HG02970 (cell line): ENCODE measurements around the gene ACAP3.

Experiments used
- ATAC-seq: cut with Tn5 transposase; IDR thresholded peaks from one replicate; pipeline ENCODE4 v1.9.1; 2021; ENCODE audit warnings: mild to moderate bottlenecking, moderate library complexity, moderate number of reproducible peaks; ENCODE audit not compliant: unreplicated experiment, low FRiP score

The ACAP3 gene

DNA sequence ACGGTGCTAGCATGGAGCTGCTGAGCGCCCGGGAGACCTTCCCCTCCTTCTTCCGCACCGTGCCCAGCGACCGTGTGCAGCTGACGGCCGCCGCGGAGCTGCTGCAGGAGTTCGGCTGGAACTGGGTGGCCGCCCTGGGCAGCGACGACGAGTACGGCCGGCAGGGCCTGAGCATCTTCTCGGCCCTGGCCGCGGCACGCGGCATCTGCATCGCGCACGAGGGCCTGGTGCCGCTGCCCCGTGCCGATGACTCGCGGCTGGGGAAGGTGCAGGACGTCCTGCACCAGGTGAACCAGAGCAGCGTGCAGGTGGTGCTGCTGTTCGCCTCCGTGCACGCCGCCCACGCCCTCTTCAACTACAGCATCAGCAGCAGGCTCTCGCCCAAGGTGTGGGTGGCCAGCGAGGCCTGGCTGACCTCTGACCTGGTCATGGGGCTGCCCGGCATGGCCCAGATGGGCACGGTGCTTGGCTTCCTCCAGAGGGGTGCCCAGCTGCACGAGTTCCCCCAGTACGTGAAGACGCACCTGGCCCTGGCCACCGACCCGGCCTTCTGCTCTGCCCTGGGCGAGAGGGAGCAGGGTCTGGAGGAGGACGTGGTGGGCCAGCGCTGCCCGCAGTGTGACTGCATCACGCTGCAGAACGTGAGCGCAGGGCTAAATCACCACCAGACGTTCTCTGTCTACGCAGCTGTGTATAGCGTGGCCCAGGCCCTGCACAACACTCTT, 24.5 kb upstream of the ACAP3 start:
- no peak for ATAC-seq

DNA sequence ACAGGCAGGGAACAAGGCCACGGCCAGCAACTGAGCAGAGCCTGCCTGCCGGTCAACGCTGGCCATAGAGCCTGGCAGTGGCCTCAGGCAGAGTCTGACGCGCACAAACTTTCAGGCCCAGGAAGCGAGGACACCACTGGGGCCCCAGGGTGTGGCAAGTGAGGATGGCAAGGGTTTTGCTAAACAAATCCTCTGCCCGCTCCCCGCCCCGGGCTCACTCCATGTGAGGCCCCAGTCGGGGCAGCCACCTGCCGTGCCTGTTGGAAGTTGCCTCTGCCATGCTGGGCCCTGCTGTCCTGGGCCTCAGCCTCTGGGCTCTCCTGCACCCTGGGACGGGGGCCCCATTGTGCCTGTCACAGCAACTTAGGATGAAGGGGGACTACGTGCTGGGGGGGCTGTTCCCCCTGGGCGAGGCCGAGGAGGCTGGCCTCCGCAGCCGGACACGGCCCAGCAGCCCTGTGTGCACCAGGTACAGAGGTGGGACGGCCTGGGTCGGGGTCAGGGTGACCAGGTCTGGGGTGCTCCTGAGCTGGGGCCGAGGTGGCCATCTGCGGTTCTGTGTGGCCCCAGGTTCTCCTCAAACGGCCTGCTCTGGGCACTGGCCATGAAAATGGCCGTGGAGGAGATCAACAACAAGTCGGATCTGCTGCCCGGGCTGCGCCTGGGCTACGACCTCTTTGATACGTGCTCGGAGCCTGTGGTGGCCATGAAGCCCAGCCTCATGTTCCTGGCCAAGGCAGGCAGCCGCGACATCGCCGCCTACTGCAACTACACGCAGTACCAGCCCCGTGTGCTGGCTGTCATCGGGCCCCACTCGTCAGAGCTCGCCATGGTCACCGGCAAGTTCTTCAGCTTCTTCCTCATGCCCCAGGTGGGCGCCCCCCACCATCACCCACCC, 23.6 kb upstream of the ACAP3 start, which contains the start of gene TAS1R3:
TAS1R3 (plus strand) TSS at position 213 of the 898 bp plus-strand sequence; CDS start at position 279, 66 bp downstream.
- ATAC-seq: no peak

DNA sequence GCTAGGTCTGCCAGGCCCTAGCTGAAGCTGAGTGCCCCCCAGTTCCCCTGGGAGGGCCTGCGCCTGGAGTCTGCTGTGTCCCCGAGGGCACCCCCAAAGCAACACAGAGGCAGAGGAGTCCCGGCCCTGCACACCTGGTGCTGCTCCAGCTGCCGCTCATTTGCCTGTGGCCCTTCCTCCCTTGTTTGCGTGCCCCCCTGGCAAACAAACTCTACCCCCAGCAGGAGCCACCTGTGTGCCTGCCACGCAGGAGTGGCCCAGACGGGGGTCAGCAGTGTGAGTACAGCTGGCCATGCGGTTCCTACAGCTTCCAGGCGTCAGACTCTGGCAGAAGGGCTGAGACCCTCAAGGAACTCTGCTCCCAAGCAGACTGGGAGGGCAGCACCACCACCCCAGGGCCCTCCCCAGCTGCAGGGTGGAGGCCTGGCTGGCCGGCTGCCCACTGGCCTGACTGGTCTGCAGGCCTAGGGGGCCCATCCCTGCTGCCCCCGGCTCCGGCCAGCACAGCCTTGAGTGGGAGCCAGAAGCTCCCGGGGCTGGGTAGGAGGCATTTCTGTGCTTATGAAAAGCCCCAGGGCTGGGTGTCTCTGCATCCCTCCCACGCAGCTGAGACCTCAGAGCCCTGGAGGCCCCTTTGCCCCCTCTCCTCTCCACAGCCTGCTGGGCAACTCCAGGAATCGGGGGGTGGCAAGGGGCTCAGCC, 22.8 kb upstream of the ACAP3 start:
- no peak for ATAC-seq

DNA sequence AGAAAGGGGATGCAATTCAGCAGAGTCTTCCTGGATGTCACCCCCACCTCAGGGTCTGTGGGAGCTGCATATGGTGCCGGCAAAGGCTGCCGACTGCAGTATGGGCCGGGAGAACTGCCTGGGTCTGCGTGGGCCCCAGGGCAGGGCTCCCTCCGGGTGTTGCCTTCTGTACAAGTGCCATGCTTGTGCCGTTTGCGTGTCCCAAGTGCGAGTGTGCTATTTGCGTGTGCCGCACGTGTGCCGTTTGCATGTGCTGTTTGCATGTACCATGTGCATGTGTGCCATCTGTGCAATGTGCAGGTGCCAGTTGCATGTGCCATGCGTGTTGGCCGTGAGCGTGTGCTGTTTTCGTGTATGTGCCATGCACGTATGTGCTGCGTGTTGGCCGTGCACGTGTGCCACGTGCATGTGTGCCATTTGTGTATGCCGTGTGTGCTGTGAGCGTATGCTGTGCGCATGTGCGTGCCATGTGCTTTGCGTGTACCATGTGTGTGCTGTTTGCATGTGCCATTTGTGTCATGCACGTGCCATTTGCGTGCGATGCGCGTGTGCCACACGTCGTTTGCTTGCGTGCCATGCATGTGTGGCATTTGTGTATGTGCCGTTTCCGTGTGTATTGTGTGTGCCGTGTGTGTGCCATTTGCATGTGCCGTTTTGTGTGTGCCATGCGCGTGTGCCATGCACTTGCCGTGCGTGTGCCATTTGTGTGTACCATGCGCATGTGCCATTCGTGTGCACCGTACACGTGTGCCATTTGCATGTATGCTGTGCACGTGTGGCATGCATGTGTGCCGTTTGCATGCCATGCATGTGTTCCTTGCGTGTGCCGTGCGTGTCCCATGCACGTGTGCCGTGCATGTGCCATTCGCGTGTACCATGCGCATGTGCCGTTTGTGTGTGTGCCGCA, 21.8 kb upstream of the ACAP3 start:
- ATAC-seq: no peak

DNA sequence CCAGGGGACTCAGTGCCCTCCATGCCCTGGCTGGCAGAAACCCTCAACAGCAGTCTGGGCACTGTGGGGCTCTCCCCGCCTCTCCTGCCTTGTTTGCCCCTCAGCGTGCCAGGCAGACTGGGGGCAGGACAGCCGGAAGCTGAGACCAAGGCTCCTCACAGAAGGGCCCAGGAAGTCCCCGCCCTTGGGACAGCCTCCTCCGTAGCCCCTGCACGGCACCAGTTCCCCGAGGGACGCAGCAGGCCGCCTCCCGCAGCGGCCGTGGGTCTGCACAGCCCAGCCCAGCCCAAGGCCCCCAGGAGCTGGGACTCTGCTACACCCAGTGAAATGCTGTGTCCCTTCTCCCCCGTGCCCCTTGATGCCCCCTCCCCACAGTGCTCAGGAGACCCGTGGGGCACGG, 20.5 kb upstream of the ACAP3 start:
- ATAC-seq: no peak

DNA sequence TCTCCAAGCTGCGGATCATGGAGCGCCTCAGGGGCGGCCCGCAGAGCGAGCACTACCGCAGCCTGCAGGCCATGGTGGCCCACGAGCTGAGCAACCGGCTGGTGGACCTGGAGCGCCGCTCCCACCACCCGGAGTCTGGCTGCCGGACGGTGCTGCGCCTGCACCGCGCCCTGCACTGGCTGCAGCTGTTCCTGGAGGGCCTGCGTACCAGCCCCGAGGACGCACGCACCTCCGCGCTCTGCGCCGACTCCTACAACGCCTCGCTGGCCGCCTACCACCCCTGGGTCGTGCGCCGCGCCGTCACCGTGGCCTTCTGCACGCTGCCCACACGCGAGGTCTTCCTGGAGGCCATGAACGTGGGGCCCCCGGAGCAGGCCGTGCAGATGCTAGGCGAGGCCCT, 19.6 kb upstream of the ACAP3 start:
- ATAC-seq: no peak

DNA sequence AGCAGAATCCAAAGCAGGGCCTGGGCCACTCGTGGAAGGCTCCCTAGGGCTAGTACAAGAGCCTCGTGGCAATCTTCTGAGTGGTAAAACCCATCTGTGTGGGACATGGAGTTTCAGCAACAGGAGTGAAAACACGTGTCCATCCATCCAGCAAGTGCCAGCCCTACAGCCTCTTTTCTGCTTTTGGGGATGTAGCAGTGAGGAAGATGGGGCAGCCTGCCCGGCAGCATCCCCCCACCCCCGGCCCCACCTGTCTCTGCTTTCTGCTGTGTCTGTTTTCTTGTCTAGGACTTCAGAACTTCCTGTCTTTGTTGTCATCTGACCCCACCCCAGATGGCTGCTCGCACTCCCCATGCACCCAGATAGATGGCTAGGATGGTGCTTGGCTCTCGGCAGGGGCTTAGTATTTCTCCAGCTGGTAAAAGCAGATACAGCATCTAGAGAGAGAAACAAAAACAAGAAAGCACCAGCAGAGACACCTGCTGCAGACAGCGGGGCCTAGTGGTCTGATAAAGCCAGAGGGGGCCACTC, 18.4 kb upstream of the ACAP3 start:
- no peak for ATAC-seq

DNA sequence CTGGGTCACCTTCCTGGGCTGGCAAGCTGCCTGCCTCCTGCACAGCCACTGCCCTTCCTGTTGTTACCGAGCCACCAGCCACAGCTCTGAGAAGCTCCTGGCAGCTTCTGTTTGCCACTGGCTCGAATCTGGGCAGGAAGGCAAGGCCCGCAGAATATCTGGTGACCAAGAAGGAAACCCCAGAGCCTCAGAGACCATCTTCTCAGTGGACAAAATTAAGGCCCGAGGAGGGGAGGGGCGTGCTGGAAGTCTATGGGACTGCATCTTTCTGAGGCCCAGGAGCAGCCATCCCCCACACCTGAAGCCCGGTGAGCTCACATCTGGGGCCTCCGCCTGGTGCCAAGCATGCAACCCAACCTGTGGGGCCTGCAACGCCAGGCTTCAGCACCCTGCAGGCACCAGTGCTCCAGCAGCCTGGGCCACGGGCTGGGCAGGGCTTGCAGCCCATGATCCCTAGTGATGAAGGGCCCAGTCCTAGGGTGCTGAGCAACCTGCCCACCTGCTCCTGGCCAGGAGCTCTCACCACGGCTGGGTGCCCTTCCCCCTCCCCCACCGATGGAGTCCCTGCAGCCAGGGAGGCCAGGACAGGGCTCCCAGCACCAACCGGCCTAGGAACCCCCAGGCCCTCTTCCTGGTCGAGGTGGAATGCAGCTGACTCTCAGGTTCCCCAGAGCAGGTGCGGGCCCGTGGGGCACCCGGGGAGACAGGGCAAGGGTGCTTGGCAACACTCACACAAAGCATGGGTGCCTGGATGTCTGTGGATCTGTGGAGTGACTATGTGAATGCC, 17.8 kb upstream of the ACAP3 start:
- ATAC-seq: no peak

DNA sequence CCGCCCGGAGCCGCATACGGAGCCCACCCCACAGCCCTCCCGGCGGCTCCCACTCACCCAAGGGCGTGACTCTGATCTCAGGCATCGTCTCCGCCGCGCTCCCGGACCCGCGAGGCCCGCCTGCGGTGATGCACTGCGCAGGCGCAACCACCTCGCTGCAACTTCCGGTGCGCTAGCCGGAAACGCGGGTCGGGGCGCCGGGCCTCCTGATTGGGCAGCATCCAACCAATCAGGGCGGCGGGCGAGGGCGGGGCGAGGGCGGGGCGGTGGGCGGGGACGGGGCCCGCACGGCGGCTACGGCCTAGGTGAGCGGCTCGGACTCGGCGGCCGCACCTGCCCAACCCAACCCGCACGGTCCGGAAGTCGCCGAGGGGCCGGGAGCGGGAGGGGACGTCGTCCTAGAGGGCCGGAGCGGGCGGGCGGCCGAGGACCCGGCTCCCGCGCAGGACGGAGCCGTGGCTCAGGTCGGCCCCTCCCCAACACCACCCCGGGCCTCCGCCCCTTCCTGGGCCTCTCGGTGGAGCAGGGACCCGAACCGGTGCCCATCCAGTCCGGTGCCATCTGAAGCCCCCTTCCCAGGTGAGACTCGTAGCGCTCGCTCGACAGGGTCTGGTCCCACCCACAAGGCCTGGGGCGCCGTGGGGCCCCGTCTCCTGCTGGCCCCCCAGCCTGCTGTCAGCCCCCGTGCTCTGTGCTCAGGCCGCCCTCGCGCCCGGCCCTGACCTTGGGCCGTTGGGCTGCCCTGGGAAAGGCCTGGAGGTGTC, 17.0 kb upstream of the ACAP3 start, which contains the start of the genes CPTP and INTS11:
CPTP (plus strand) TSS at position 279 of the 764 bp plus-strand sequence. CDS start 2,109 bp downstream, outside the sequence.
INTS11 (minus strand) TSS at position 137 of the 764 bp plus-strand sequence; CDS start at position 85, 52 bp downstream.
- peak; percentile 79 for ATAC-seq

DNA sequence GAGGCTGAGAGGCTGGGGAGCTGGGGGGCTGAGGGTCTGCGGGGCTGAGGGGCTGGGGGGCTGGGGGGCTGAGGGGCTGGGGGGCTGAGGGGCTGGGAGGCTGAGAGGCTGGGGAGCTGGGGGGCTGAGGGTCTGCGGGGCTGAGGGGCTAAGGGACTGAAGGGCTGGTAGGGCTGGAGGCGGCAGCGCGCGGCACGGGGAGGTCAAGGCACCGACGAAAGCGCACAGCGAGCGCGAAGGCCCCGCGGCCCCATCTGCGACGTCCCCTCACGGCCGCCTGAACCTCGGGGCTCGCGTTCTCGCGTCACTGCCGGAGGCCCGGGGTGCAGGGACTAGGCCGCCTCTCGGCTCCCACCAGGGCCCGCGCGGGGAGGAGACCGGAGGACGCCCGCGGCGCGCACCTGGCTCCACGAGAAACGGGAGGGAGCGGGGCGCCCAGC, 16.4 kb upstream of the ACAP3 start:
- ATAC-seq: peak; percentile 20

DNA sequence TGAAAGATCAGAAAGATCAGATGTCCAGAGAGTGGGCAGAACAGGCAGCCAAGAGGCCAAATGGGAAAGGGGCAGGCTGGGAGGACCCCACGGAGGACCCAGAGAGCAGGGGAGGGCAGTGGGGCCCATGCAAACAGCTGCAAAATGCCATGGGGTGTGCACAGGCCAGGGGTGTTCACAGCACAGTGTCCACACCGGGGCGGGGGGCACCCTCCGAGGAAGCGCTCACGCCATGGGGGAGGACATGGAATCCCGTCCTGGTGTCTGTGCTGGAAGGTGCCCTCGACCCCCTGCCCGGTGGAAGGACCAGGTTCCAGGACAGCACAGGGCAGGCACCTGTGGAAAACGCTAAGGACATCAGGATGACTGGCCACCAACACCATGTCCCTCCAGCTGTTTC, 15.2 kb upstream of the ACAP3 start:
- no peak for ATAC-seq

DNA sequence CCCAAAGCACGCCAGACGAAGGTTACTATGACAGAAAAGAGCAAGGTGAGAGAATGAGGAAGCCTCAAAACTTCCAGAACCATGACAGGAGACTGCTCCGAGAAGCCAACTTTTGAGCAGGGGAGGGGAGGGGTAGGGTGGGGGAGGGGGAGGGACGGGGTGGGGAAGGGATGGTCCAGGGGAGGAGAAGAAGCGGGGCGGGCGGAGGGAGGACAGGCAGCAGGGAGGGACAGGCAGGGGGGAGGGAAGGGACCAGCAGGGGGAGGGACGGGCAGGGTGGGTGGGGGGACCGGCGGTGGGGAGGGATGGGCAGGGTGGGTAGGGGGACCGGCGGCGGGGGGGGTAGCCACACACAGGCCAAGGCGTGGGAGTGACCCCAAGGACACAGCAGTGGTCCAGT, 14.7 kb upstream of the ACAP3 start:
- no peak for ATAC-seq

DNA sequence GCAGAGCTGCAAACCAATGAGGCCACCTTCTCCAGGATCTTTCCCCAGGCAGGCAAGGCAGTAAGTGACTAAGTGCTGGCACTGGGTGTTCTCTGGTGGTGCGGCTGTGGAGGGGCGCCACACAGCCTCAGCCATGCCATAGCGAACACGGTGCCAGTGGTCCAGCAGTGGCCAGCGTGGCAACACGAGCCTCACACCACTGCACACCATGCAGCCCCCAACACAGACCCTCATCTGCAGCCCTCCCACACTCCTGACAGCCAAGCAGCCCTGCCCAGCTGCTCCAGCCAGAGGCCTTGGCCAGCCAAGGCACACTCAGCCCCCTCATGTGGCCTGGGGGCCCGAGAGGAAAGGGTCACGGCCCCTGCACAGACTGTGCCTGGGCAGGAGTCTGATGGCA, 13.7 kb upstream of the ACAP3 start:
- no peak for ATAC-seq

DNA sequence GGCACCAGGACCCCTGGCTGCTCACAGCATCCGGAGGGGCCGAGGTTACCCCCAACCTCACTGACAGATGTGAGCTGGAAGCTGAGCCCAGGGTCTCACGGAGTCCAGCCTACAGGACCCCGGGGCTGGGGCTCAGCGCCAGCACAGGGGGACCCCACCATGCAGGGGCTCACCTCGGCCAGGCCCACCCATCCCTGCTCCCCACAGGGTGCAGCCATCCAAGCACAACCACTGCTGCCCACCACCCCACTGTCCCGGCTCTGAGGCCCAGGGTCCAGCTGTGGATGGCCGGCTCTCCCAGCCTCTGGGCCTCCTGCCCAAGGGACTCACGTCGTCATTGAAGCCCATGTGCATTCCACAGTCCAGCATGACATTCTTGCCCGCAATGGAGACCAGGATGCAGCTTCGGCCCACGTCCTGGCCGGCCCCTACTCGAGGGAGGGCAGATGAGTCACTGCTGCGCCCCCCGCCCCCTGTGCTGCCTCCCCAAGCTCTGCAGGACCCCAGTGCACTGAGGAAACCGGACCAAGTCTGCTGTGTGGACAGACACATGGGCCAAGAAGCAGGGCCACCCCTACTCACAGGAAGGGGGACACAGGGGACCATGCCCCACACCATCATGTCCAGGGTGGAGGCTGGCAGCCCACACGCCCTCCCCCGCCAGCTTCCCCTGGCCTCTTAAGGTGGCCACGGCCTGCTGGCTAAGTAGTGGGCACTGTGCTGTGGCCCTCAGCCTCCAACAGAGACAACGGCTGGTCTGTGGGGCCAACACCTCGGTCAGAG, 13.1 kb upstream of the ACAP3 start:
- ATAC-seq: no peak

DNA sequence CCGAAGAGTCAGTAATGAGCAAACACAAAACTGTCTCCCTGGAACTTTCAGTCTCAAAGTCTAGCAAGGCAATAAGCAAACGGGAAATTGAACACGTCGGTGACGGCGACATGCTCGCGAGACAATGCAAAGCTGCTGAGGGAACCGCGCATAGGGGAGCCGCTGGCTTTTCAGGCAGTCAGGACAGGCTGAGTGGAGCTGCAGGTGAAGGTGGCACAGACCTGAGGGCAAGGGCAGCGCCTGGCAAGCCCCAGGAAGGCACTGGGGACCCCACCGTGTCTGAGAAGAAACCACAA, 11.9 kb upstream of the ACAP3 start:
- ATAC-seq: no peak

DNA sequence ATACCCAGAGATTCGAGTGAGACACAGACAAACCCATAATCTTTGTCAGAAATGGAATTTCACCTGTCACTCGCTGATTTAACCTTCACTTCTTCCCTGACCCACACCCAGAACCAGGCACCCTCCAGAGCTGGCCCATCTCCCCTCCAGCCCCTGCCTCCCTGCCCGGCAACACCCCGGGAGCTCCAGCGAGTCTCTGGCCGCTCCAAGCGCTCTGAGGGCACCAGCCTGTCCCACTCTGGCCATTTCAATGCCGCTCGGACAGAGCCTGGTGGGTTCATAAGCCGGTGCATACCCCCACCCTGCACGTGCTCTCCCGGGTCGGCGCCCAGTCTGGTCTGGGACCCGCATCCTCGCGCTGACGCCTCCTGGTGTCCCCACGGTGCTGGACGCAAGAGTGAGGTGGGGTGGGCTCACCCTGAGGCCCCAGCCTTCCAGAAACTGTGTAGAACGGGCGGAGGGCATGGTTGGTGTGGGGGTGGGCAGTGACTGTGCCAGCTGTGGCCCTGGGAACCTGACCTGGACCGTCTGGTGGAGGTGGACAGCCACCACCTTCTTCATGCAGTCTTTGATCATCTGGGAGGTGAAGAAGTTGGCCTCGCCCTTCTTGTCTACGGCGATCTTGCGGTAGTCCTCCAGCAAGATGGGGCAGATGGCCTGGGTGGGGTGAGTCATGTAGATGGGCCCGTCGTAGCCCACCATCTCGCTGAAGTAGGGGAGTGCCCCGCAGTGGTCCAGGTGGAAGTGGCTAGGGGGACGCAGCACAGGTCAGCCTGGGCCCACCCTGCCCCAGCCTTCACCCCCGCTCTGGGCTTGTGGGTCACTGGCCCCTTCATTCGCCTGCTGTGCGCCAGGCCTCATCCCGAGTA, 11.3 kb upstream of the ACAP3 start:
- ATAC-seq: no peak
